Effector memory CD4-positive, alpha-beta T cell (primary cell): ENCODE results near the gene ZNF90.
"Not testable (repeated sequence)": the region's sequence is repeated elsewhere in the genome, so short reads cannot be mapped to it uniquely, and the experiment has no call there.

Experiments used
- DNase-seq, 3 donors: peaks; one replicate each; pipeline ENCODE4 v3.0.0-alpha.2; 2020
- H3K27ac ChIP-seq: 2 replicates; pipeline ENCODE4 v1.7.0; 2013; ENCODE audit warnings: mild to moderate bottlenecking, low read length, moderate library complexity; ENCODE audit not compliant: insufficient read depth, poor library complexity, severe bottlenecking
- H3K27me3 ChIP-seq: replicated peaks from 2 replicates; pipeline ENCODE4 v1.7.0; 2013; ENCODE audit warnings: mild to moderate bottlenecking, low read length; ENCODE audit not compliant: insufficient read depth, control insufficient read depth, poor library complexity, severe bottlenecking
- H3K36me3 ChIP-seq: 2 replicates; pipeline ENCODE4 v1.7.0; 2013; ENCODE audit warnings: mild to moderate bottlenecking, low read length, moderate library complexity; ENCODE audit not compliant: control insufficient read depth, insufficient read depth
- H3K4me1 ChIP-seq: 2 replicates; pipeline ENCODE4 v1.7.0; 2013; ENCODE audit warnings: low read length, mild to moderate bottlenecking; ENCODE audit not compliant: control insufficient read depth, insufficient read depth, poor library complexity, severe bottlenecking
- H3K4me3 ChIP-seq: 2 replicates; pipeline ENCODE4 v1.7.0; 2013; ENCODE audit warnings: low read length, low read depth, mild to moderate bottlenecking; ENCODE audit not compliant: insufficient read depth, poor library complexity, severe bottlenecking
- H3K9me3 ChIP-seq: 2 replicates; pipeline ENCODE4 v1.7.0; 2013; ENCODE audit warnings: mild to moderate bottlenecking, low read length, moderate library complexity; ENCODE audit not compliant: control insufficient read depth

ZNF90 gene

GRCh38 chr19:20102097-20102496, 24.3 kb downstream of the ZNF90 start:
- DNase-seq = no peak
- Histone ChIP-seq H3K4me3 (no peak overlapping the region), H3K9me3 (no peaks in the 10 kb centered on the region), H3K4me1 (no peaks in the 10 kb centered on the region), H3K27ac (no peak overlapping the region), H3K36me3 (no peaks in the 10 kb centered on the region), H3K27me3 (no peaks in the 10 kb centered on the region)

GRCh38 chr19:20103091-20103740, 25.4 kb downstream of the ZNF90 start:
- Histone ChIP-seq H3K27me3 (no peaks in the 10 kb centered on the region), H3K27ac (no peak overlapping the region), H3K9me3 (no peaks in the 10 kb centered on the region), H3K4me3 (no peak overlapping the region), H3K36me3 (peaks cover 4% of the 10 kb centered on the region), H3K4me1 (no peaks in the 10 kb centered on the region)
- no peak for DNase-seq

GRCh38 chr19:20107301-20107700, 29.5 kb downstream of the ZNF90 start:
- Histone ChIP-seq H3K27me3 (no peaks in the 10 kb centered on the region), H3K4me1 (no peaks in the 10 kb centered on the region), H3K9me3 (no peaks in the 10 kb centered on the region), H3K36me3 (peaks cover 4% of the 10 kb centered on the region), H3K4me3 (no peak overlapping the region), H3K27ac (no peak overlapping the region)
- no peak for DNase-seq

- peaks cover 50% of the 10 kb centered on the region for H3K9me3 ChIP-seq
- not testable (repeated sequence) for H3K27me3 ChIP-seq, H3K36me3 ChIP-seq, DNase-seq, H3K27ac ChIP-seq, H3K4me3 ChIP-seq, H3K4me1 ChIP-seq
Observed at GRCh38 chr19:20118064-20118839, 40.5 kb downstream of the ZNF90 start.

GRCh38 chr19:20124879-20125278, 47.1 kb downstream of the ZNF90 start:
- Histone ChIP-seq H3K4me3 (no peak overlapping the region), H3K36me3 (no peaks in the 10 kb centered on the region), H3K27ac (no peak overlapping the region), H3K4me1 (no peaks in the 10 kb centered on the region), H3K27me3 (no peaks in the 10 kb centered on the region), H3K9me3 (peaks cover 31% of the 10 kb centered on the region)
- no peak for DNase-seq

- H3K4me3 ChIP-seq, H3K36me3 ChIP-seq, H3K27ac ChIP-seq, DNase-seq, H3K9me3 ChIP-seq, H3K4me1 ChIP-seq, H3K27me3 ChIP-seq: not testable (repeated sequence)
Observed at GRCh38 chr19:20132933-20133332, 55.1 kb downstream of the ZNF90 start.

- DNase-seq, H3K9me3 ChIP-seq, H3K36me3 ChIP-seq, H3K4me3 ChIP-seq, H3K27ac ChIP-seq, H3K27me3 ChIP-seq, H3K4me1 ChIP-seq: not testable (repeated sequence)
Observed at GRCh38 chr19:20137714-20138113, 59.9 kb downstream of the ZNF90 start.

- no peak overlapping the region for H3K27ac ChIP-seq
- no peak overlapping the region for H3K4me3 ChIP-seq
- no peak for DNase-seq
- H3K27me3 ChIP-seq = no peaks in the 10 kb centered on the region
- H3K36me3 ChIP-seq = no peaks in the 10 kb centered on the region
- no peaks in the 10 kb centered on the region for H3K4me1 ChIP-seq
- no peaks in the 10 kb centered on the region for H3K9me3 ChIP-seq
Observed at GRCh38 chr19:20151617-20152145, 73.9 kb downstream of the ZNF90 start.

GRCh38 chr19:20152506-20152905, 74.7 kb downstream of the ZNF90 start:
- DNase-seq = not testable (repeated sequence)

GRCh38 chr19:20153281-20153680, 75.5 kb downstream of the ZNF90 start:
- Histone ChIP-seq H3K4me1 (no peaks in the 10 kb centered on the region), H3K27me3 (no peaks in the 10 kb centered on the region), H3K27ac (no peak overlapping the region), H3K36me3 (no peaks in the 10 kb centered on the region), H3K9me3 (no peaks in the 10 kb centered on the region), H3K4me3 (no peak overlapping the region)
- DNase-seq = no peak

More at GRCh38 chr19:20152506-20152905, 74.7 kb downstream of the ZNF90 start:
- not testable (repeated sequence) for H3K4me3 ChIP-seq, H3K4me1 ChIP-seq, H3K27ac ChIP-seq, H3K27me3 ChIP-seq, H3K9me3 ChIP-seq, H3K36me3 ChIP-seq
